HepG2 (cell line): ENCODE data around the gene SS18L1. TPM values are rescaled to one million over a fixed set of nuclear protein-coding genes. Genes with fewer than 3 reads are reported as not detected.
A peak's percentile ranks its signal among the peaks of the same experiment; 100 is the strongest.

Experiments used
- AGO1 ChIP-seq: fragments of 200-400 bp; formaldehyde crosslinking; IDR thresholded peaks from 2 replicates; pipeline ENCODE4 v1.6.1; 2017; ENCODE audit warnings: mild to moderate bottlenecking, low read depth, low read length, moderate library complexity; ENCODE audit not compliant: poor library complexity, severe bottlenecking
- AHDC1 ChIP-seq: sonication (generic); formaldehyde crosslinking; IDR thresholded peaks from 2 replicates; pipeline ENCODE4 v1.5.1; 2020; ENCODE audit warnings: mild to moderate bottlenecking, missing genetic modification reagents, borderline replicate concordance
- ATM ChIP-seq: fragments of 450-650 bp; IDR thresholded peaks from 2 replicates; pipeline ENCODE4 v1.7.1; 2017; ENCODE audit warnings: mild to moderate bottlenecking, borderline replicate concordance
- CSRNP1 ChIP-seq: sonication (generic); formaldehyde crosslinking; IDR thresholded peaks from 2 replicates; pipeline ENCODE4 v1.8.1; 2023; ENCODE audit warnings: mild to moderate bottlenecking, missing genetic modification reagents
- FOXA1 ChIP-seq, 2 experiments: fragments of 450-650 bp in 1 of 2; sonication (generic) in 1 of 2; formaldehyde crosslinking in 1 of 2; IDR thresholded peaks; 2 replicates each; pipeline versions ENCODE4 v1.4.0 to v1.6.1; 2016 to 2020; ENCODE audit warnings: missing genetic modification reagents in 1 of 2
- MBD4 ChIP-seq: IDR thresholded peaks from 2 replicates; pipeline ENCODE4 v1.6.1; 2012; ENCODE audit warnings: low read length, inconsistent platforms, borderline replicate concordance
- MED1 ChIP-seq: sonication (generic); formaldehyde crosslinking; IDR thresholded peaks from 2 replicates; pipeline ENCODE4 v1.4.0; 2020; ENCODE audit warnings: missing genetic modification reagents
- MIER3 ChIP-seq: IDR thresholded peaks from 2 replicates; pipeline ENCODE4 v1.6.1; 2016; ENCODE audit warnings: missing compliant biosample characterization, borderline replicate concordance
- POLR2AphosphoS2 ChIP-seq: IDR thresholded peaks from 2 replicates; pipeline ENCODE4 v1.6.1; 2011; ENCODE audit warnings: low read depth, low read length, improper control_type of control experiment
- ZNF530 ChIP-seq: sonication (generic); formaldehyde crosslinking; IDR thresholded peaks from 2 replicates; pipeline ENCODE4 v1.5.0; 2020; ENCODE audit warnings: low read depth, mild to moderate bottlenecking, missing genetic modification reagents
- ZNF652 ChIP-seq: IDR thresholded peaks from 2 replicates; pipeline ENCODE4 v1.6.1; 2016; ENCODE audit warnings: low read depth, borderline replicate concordance
- ZNF75D ChIP-seq: sonication (generic); formaldehyde crosslinking; IDR thresholded peaks from 2 replicates; pipeline ENCODE4 v1.8.1; 2023; ENCODE audit warnings: missing genetic modification reagents, mild to moderate bottlenecking, borderline replicate concordance
- polyA plus RNA-seq, 8 experiments: library from polyadenylated mRNA; depleted of rRNA in 3 of 8; stranded (reverse) in 7 of 8; unstranded in 1 of 8; fragments of >200 nt; fragmentation: Illumina TruSeq in 4 of 8; extraction: Trizol in 4 of 8; gene quantifications; 2 replicates each; pipeline versions ENCODE4 v1.2.1 to v1.2.3, GENCODE V29; 2011 to 2016; ENCODE audit warnings: low read depth in 4 of 8, missing spikeins in 1 of 8, mixed read lengths in 1 of 8; ENCODE audit not compliant: insufficient read depth in 1 of 8
- total RNA-seq, 5 experiments: library from RNA; depleted of rRNA; stranded (reverse); fragments of >200 nt; fragmentation: Illumina TruSeq; extraction: Trizol; gene quantifications; 2 replicates each; pipeline ENCODE4 v1.2.3, GENCODE V29; 2016; ENCODE audit warnings: low read depth in 1 of 5
- TF ChIP-seq, protein P1 (sequence below): sonication (generic); formaldehyde crosslinking; IDR thresholded peaks from 2 replicates; pipeline ENCODE4 v1.5.1; 2020; ENCODE audit warnings: mild to moderate bottlenecking, moderate library complexity, missing genetic modification reagents
- TF ChIP-seq, protein P2 (sequence below): sonication (generic); formaldehyde crosslinking; IDR thresholded peaks from 2 replicates; pipeline ENCODE4 v1.5.0; 2020; ENCODE audit warnings: mild to moderate bottlenecking, missing genetic modification reagents, borderline replicate concordance

The SS18L1 gene
- total and polyA plus RNA-seq, 2 of the 13 experiments (the other 11 are each of a cell fraction or from before 2014, with no cell fraction given), result 17.8 to 27.6 TPM

GRCh38 chr20:62134735-62135231 is 8.8 kb upstream of the SS18L1 start (continued):
- TF ChIP-seq, protein P1, sequence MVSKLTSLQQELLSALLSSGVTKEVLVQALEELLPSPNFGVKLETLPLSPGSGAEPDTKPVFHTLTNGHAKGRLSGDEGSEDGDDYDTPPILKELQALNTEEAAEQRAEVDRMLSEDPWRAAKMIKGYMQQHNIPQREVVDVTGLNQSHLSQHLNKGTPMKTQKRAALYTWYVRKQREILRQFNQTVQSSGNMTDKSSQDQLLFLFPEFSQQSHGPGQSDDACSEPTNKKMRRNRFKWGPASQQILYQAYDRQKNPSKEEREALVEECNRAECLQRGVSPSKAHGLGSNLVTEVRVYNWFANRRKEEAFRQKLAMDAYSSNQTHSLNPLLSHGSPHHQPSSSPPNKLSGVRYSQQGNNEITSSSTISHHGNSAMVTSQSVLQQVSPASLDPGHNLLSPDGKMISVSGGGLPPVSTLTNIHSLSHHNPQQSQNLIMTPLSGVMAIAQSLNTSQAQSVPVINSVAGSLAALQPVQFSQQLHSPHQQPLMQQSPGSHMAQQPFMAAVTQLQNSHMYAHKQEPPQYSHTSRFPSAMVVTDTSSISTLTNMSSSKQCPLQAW, result peak; percentile 77
- TF ChIP-seq POLR2AphosphoS2 (peak; percentile 96), AGO1 (peak; percentile 85), ZNF652 (CRISPR knock-in tag) (no peak), FOXA1 (IDR thresholded peaks at IDR 0.05) (no peak), FOXA1 (CRISPR knock-in tag; IDR thresholded peaks at IDR 0.05) (peak; percentile 57), MIER3 (CRISPR knock-in tag) (peak; percentile 89; the same call in 1 of the 2 replicates), ATM (no peak), ZNF530 (CRISPR knock-in tag) (no peak), MBD4 (no peak), CSRNP1 (CRISPR knock-in tag) (peak; percentile 84), ZNF75D (CRISPR knock-in tag) (no peak), MED1 (CRISPR knock-in tag) (peak; percentile 72), AHDC1 (CRISPR knock-in tag) (peak; percentile 52; the same call in 1 of the 2 replicates)
- TF ChIP-seq, protein P2, sequence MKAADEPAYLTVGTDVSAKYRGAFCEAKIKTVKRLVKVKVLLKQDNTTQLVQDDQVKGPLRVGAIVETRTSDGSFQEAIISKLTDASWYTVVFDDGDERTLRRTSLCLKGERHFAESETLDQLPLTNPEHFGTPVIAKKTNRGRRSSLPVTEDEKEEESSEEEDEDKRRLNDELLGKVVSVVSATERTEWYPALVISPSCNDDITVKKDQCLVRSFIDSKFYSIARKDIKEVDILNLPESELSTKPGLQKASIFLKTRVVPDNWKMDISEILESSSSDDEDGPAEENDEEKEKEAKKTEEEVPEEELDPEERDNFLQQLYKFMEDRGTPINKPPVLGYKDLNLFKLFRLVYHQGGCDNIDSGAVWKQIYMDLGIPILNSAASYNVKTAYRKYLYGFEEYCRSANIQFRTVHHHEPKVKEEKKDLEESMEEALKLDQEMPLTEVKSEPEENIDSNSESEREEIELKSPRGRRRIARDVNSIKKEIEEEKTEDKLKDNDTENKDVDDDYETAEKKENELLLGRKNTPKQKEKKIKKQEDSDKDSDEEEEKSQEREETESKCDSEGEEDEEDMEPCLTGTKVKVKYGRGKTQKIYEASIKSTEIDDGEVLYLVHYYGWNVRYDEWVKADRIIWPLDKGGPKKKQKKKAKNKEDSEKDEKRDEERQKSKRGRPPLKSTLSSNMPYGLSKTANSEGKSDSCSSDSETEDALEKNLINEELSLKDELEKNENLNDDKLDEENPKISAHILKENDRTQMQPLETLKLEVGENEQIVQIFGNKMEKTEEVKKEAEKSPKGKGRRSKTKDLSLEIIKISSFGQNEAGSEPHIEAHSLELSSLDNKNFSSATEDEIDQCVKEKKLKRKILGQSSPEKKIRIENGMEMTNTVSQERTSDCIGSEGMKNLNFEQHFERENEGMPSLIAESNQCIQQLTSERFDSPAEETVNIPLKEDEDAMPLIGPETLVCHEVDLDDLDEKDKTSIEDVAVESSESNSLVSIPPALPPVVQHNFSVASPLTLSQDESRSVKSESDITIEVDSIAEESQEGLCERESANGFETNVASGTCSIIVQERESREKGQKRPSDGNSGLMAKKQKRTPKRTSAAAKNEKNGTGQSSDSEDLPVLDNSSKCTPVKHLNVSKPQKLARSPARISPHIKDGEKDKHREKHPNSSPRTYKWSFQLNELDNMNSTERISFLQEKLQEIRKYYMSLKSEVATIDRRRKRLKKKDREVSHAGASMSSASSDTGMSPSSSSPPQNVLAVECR, result peak; percentile 77; the same call in 1 of the 2 replicates
